RKO (cell line): ENCODE results near the gene SERPINI1.
A peak's percentile ranks its signal among the peaks of the same experiment; 100 is the strongest.

ENCODE experiments used
- DNase-seq: peaks from one replicate; pipeline ENCODE4 v3.0.0-alpha.2; 2016; ENCODE audit warnings: low spot score

SERPINI1 gene

GRCh38 chr3:167734498-167735232, 856 bp upstream of the SERPINI1 start, which contains the start of gene PDCD10:
PDCD10 (minus strand) TSS chr3:167734892; CDS start chr3:167720157, 14,735 bp downstream.
- DNase-seq, result peak; percentile 99

DNA sequence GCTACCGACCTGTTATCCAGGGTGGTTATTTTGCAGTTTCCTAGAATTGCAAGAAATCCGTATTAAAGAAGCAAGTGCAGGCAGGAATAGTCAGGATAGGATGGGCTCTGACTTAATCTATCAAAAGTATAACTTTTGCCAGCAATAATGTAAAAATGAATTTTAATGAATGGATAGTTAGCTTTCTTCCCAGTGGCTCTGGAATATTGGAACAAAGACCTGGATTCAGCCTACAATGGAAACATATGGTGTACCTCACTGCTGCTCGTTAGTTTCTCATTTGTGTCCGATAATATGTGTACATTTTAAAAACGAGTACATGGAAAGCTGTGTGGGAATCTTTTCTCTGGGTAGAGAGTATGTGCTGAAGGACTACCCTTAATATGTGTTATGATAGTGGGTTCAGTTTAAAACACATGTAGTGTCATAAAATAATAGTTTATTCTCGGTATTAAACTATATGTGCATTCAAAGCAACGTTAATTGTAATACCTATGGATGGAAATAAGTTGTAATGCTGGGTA, 805 bp downstream of the SERPINI1 start:
- no peak for DNase-seq

GRCh38 chr3:167736997-167737396, 1.5 kb downstream of the SERPINI1 start:
- DNase-seq, result no peak

DNA sequence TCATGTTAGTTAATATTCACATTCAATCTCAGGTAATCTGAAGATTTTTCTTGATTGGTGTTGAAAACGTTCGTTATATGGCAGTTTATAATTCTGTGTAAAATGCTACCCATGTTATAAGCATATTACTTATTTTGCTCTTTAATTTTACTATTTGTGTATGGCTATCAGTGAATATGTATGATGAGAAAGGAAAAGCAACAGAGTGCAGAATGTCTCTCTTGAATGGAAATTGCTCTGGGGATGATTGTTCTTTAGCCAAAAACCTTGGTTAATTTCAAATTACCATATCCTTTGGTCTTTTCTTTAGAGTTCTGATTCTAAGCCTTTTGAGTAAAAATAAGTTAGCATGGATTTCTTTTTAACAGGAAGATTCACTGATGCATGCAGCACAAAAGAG, 2.5 kb downstream of the SERPINI1 start:
- DNase-seq, result no peak

GRCh38 chr3:167739190-167739810, 3.8 kb downstream of the SERPINI1 start:
- DNase-seq, result no peak

GRCh38 chr3:167740961-167741587, 5.6 kb downstream of the SERPINI1 start:
- DNase-seq, result peak; percentile 65

GRCh38 chr3:167742338-167742737, 6.8 kb downstream of the SERPINI1 start:
- DNase-seq, result no peak

GRCh38 chr3:167743799-167744198, 8.3 kb downstream of the SERPINI1 start:
- DNase-seq, result no peak

DNA sequence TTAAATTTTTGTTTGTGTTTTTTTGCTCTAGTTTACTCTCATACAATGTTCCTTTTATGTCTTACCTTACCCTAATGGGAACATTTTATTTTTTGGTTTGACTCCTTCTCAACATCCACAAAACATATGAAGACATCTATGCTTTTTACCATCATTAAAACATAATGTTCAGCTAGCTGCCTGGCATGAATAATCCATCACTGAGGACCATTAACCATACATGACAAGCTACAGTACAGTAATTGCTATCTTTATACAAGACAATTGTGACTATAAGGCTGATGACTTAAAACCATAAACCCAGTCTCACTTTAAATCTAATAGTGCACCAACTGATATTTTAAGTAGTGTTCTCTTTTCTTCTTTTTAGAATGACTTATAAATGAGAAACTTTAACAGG, 13.7 kb downstream of the SERPINI1 start:
- DNase-seq, result no peak

- no peak for DNase-seq
These were observed 14.2 kb downstream of the SERPINI1 start for GRCh38 chr3:167749728-167750127.

GRCh38 chr3:167750272-167750971, 14.9 kb downstream of the SERPINI1 start:
- DNase-seq, result no peak

DNA sequence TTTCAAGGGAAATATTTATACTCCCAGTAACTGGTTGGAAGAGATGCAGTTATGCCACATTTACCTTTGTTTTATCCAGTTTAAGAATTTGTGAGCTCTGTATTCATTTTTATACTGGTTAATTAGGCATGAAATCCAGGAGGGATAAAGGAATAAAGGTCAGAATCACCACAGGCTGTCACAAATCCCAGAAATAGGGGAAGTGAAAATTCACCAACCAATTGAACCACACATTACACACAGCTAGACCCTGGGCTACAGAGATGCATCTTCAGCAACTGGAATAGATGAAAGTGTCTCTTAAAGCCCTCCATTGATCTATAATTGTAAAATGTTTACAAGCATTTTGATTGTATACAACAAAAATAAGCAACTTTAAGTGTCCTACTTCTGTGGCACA, 18.5 kb downstream of the SERPINI1 start:
- DNase-seq, result no peak

DNA sequence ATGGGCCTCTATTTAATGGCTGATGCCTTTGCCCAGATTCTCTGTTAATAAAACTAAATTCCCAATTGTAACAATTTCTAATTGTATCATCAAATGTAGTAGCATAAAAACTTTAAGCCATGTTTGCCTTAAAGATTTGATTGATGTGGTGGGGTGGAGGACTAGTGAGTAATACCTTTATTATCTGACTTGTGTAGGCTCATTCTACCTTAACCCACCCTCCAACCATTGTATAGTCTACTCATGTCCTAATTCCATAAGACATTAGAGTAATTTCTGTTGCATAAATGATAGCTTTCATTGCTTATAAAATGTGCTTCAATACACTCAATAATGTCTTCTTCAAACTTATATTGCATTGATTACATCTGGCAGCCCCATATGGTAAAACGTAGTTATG, 25.8 kb downstream of the SERPINI1 start:
- no peak for DNase-seq

- no peak for DNase-seq
These were observed 26.8 kb downstream of the SERPINI1 start for GRCh38 chr3:167762296-167762695.

DNA sequence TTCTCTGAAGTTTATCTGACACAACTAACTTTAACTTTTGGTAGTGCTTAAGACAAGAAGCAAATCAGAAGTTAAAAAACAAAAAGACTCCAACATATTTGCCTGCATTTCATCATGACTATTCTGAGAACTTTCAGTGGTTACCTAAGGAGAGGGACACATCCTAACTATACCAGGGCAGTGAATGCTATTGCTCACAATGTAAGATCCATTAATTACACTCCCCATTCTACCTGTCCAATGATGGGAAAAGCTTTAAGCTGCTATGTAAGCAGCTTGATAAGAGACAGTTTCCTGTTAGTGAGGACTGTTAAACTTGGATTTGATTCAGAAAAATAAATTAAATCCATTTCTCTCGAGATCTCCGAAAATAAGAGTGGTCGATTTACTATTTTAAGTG, 37.5 kb downstream of the SERPINI1 start:
- DNase-seq, result no peak

- DNase-seq, result no peak
These were observed 38.1 kb downstream of the SERPINI1 start for GRCh38 chr3:167773584-167773983.

GRCh38 chr3:167776066-167776685, 40.7 kb downstream of the SERPINI1 start:
- no peak for DNase-seq

GRCh38 chr3:167777356-167777755, 41.8 kb downstream of the SERPINI1 start:
- DNase-seq, result no peak

DNA sequence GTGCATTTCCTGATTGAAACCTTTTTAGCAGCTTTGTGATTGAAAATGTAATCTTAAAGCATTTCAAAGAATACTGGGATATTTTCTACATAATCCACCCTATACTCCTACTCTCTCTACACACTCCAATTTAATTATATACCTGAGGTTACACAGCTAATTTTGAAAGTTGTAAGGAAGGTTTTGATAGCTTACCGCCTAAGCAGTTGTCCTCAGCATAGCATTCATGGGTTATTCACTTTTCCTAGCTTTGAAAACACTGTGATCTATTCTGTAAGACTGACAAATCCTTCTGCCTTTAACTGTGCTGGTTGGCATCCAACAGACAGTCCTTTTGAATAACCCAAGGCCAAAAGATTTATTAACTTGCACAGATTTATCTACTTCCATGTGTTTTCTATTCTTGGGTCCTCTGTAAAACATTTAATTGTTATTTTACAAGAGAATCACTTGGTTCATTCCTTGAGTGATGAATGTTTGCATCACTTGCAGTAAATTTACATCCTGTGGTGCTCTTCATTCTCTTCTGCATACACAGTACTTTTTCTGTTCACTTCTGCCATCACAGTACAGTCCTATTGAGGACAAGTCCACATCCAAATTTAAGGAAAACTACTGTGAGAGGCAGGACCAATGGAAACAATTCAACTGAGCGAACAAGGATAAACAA, 44.8 kb downstream of the SERPINI1 start:
- DNase-seq, result no peak

GRCh38 chr3:167783781-167784180, 48.3 kb downstream of the SERPINI1 start:
- no peak for DNase-seq

DNA sequence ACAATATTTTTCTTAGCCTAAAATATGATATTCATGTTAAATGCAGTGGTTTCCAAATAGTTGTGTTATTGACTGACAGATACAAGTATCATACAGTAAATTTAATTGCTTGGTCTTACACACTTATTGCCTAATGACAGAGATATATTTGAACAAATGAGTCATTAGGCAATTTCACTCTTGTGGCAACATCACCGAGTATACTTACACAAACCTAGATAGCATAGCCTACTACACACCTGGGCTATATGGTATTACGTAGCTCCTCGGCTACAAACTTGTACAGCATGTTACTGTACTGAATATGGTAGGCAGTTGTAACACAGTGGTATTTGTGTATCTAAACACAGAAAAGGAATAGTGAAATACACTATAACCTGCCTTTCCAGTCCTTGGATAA, 50.3 kb downstream of the SERPINI1 start:
- no peak for DNase-seq
